GM18517 (cell line): Measurements from ENCODE around the gene SEPTIN2.
A peak's percentile ranks its signal among the peaks of the same experiment; 100 is the strongest.
"Not testable (repeated sequence)": the region's sequence is repeated elsewhere in the genome, so short reads cannot be mapped to it uniquely, and the experiment has no call there.

ENCODE experiments used
- ATAC-seq: cut with Tn5 transposase; IDR thresholded peaks from one replicate; pipeline ENCODE4 v1.9.1; 2021; ENCODE audit warnings: mild to moderate bottlenecking, moderate library complexity; ENCODE audit not compliant: unreplicated experiment

The SEPTIN2 gene

GRCh38 chr2:241286348-241287090 lies 29.2 kb upstream of the SEPTIN2 start:
- ATAC-seq, result no peak

- ATAC-seq, result no peak
Observed at GRCh38 chr2:241288324-241288888, 27.3 kb upstream of the SEPTIN2 start.

- ATAC-seq, result no peak
Observed at GRCh38 chr2:241289053-241289452, 26.7 kb upstream of the SEPTIN2 start.

- no peak for ATAC-seq
Observed at GRCh38 chr2:241289597-241289996, 26.1 kb upstream of the SEPTIN2 start.

GRCh38 chr2:241291153-241291552 lies 24.6 kb upstream of the SEPTIN2 start:
- ATAC-seq, result no peak

- ATAC-seq, result no peak
Observed at GRCh38 chr2:241291977-241292376, 23.7 kb upstream of the SEPTIN2 start.

- ATAC-seq, result not testable (repeated sequence)
Observed at GRCh38 chr2:241293378-241293797, 22.3 kb upstream of the SEPTIN2 start.

- no peak for ATAC-seq
Observed at GRCh38 chr2:241295326-241296095, 20.2 kb upstream of the SEPTIN2 start.

GRCh38 chr2:241296767-241297166 lies 19.0 kb upstream of the SEPTIN2 start:
- no peak for ATAC-seq

- no peak for ATAC-seq
Observed at GRCh38 chr2:241298673-241299072, 17.1 kb upstream of the SEPTIN2 start.

GRCh38 chr2:241300000-241300399 lies 15.7 kb upstream of the SEPTIN2 start:
- ATAC-seq, result no peak

- no peak for ATAC-seq
Observed at GRCh38 chr2:241302083-241302482, 13.6 kb upstream of the SEPTIN2 start.

- ATAC-seq, result no peak
Observed at GRCh38 chr2:241302759-241303651, 12.7 kb upstream of the SEPTIN2 start.

- ATAC-seq, result no peak
Observed at GRCh38 chr2:241304039-241304670, 11.6 kb upstream of the SEPTIN2 start.

- ATAC-seq, result no peak
Observed at GRCh38 chr2:241307055-241307454, 8.7 kb upstream of the SEPTIN2 start.

GRCh38 chr2:241308267-241308666 lies 7.5 kb upstream of the SEPTIN2 start:
- ATAC-seq, result no peak

- no peak for ATAC-seq
Observed at GRCh38 chr2:241308832-241309500, 6.8 kb upstream of the SEPTIN2 start.

- ATAC-seq, result peak; percentile 32
Observed at GRCh38 chr2:241309684-241310117, 6.0 kb upstream of the SEPTIN2 start.

- no peak for ATAC-seq
Observed at GRCh38 chr2:241310917-241311566, 4.7 kb upstream of the SEPTIN2 start.
